Renal cortical epithelial cell (primary cell): Measurements from ENCODE around the gene DEFB132. TPM values are rescaled to one million over a fixed set of nuclear protein-coding genes. Genes with fewer than 3 reads are reported as not detected.
"Not testable (repeated sequence)": the region's sequence is repeated elsewhere in the genome, so short reads cannot be mapped to it uniquely, and the experiment has no call there.

Experiments
- DNase-seq: peaks from one replicate; pipeline ENCODE4 v3.0.0-alpha.2; 2011; ENCODE audit warnings: low read depth
- total RNA-seq: library from RNA; depleted of rRNA; stranded (reverse); fragments of >200 nt; gene quantifications from 2 replicates; pipeline ENCODE4 v1.2.3, GENCODE V29; 2014

The DEFB132 gene
- not detected in 2 replicates for total RNA-seq

GRCh38 chr20:257419-257818, at the start of gene DEFB132:
TSS of gene DEFB132 (plus strand) at chr20:257724. CDS start at chr20:257779, 55 bp downstream.
- DNase-seq = no peak

- DNase-seq = peak; percentile 70
Measured at GRCh38 chr20:208942-209566, 48.5 kb upstream of the DEFB132 start.

DNA sequence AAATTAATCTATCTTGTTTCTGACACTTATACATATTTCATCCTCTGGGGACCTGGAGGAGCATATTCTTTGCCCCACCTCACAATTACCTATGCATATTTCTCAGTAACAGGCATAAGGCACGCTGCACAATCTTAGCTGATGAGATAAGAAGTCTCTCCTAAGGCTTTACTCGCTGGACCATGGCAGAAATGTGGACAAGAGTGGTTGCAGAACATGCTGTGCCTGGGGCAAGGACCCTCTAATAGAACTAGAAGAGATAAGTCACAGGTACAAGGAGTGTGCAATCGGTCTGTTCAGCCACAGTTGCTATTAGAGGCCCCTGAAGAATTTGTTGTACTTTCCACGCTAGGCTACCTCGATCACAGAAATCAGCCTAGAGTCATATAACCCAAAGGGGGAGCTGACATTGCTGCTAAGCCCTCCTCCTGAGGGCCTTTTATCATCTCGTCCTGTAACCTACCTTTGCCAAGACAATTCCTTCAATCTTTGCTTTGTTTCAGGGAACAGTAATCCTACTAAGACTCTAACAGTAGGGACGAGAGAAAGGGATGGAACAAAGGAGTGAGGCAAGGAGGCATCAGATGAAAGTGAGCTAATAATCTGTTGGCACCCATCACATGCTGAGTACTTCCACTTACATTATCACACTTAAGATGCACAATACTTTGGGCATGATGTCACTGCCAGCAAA, 46.6 kb upstream of the DEFB132 start:
- no peak for DNase-seq

GRCh38 chr20:214383-214782, 43.1 kb upstream of the DEFB132 start:
- no peak for DNase-seq

GRCh38 chr20:215796-216195, 41.7 kb upstream of the DEFB132 start:
- no peak for DNase-seq

GRCh38 chr20:217266-217665, 40.3 kb upstream of the DEFB132 start:
- no peak for DNase-seq

DNA sequence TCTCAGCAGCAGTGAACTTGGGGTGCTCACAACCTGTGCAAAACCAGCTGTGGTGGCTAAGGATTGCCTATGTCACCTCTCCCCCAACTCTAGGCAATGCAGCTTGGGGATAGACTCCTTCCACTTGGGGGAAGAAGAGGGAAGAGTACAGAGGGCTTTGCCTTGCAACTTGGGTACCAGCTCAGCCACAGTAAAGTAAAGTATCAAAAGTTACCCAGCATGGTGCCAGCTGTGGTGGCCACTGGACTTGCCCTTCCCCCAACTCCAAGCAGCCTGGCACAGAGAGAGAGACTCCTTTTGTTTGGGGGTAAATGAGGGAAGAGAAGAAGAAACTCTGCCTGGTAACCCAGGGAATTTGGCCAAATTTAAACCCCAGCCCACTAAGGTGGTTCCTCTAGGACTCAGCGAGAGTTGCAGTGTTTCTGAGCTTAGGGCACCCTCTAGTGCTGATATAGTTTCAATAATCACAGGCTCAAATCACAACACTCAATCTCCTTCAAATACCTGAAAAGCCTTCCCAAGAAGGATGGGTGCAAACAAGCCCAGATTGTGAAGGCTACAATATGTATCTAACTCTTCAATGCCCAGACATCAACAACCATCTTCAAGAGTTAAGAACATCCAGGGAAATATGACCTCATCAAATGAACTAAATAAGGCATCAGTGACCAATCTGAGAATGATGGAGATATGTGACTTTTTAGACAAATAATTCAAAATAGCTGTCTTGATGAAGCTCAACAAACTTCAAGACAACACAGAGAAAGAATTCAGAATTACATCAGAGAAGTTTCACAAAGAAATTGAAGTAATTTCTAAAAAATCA, 38.0 kb upstream of the DEFB132 start:
- DNase-seq = peak; percentile 26

DNA sequence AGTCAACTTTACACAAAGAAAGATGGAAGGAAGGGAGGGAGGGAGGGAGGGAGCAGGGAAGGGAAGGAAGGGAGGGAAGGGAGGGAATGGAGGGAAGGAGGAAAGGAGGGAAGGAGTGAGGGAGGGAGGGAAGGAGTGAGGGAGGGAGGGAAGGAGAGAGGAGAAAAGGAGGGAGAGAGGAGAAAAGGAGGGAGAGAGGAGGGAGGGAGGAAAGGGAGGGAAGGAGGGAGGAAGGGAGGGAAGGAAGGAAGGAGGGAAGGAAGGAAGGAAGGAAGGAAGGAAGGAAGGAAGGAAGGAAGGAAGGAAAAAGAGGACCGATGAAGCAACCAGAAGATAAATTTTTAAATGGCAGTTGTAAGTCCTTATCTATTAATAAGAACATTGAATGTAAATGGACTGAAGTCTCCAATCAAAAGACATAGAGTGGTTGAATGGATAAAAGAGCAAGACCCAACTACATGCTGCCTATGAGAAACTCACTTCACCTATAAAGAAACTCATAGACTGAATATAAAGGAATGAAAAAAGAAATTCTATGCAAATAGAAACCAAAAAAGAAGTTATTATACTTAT, 36.2 kb upstream of the DEFB132 start:
- no peak for DNase-seq

GRCh38 chr20:225879-226278, 31.6 kb upstream of the DEFB132 start:
- not testable (repeated sequence) for DNase-seq

DNA sequence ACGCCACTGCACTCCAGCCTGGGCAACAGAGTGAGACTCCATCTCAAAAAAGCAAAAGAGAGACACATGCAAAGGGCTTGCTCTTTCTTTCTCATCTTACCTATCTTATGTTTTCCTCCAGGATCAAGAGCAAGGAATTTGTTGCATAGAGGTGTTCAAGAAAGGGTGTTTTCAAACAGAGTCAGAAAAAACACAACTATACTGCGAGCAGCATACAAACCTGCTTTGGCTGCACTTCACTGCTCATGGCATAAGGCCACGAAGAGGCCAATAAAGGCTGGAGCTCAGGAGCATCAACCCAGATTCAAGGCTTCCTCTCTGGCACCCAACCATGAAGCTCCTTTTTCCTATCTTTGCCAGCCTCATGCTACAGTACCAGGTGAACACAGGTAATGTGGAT, 30.6 kb upstream of the DEFB132 start, which contains the start of gene DEFB129:
DEFB129 (plus strand) TSS at position 301 of the 400 bp plus-strand sequence; CDS start at position 332, 31 bp downstream.
- no peak for DNase-seq

DNA sequence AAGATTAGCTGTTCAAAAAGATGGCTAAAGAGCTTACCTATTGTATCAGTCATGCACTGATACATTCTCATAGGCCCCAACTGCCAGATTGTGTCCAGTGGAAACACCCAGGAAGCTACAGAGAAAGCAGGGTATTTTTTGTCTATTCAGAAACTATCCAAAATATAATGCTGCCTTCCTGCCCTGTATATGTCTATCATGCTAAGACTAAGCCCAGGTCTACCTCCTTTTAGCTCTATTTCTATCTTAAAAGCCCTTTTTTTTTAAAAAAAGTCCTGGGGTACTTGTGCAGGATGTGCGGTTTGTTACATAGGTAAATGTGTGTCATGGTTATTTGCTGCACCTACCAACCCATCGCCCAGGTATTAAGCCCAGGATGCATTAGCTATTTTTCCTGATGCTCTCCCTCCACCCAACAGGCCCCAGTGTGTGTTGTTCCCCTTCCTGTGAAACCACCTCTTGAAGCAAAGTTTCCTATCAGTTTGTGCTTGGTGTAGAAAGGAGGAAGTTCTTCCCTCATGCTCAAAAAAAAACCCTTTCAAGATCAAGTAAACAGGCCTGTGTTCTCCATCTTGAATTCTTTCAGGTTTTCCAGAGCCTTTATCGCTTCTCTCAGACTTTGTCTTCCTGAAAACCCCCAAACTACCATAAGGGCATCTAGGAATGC, 30.0 kb upstream of the DEFB132 start:
- DNase-seq = no peak

GRCh38 chr20:235891-236290, 21.6 kb upstream of the DEFB132 start:
- peak; percentile 31 for DNase-seq

DNA sequence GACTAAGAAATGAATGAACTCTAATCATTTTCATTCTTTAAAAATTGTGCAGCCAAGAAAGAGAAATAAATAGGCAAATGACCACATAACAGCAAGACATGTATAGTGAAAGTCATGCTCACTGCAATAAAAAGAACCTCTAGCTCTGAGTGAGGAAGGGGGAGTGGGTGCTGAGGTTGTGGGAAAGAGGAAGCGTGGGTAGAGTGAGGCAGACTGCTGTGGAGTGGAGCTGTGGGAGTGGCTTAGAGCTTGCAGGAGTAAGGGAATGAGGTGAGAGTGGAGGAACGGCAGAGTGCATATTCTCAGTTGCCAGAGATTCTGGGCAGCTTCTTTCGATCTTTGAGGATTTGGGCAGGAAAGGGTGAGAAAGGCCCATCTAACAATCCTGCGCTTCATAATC, 20.0 kb upstream of the DEFB132 start:
- DNase-seq = no peak

- no peak for DNase-seq
Measured at GRCh38 chr20:237929-238328, 19.6 kb upstream of the DEFB132 start.

GRCh38 chr20:242905-243304, 14.6 kb upstream of the DEFB132 start:
- DNase-seq = no peak

GRCh38 chr20:251354-251753, 6.2 kb upstream of the DEFB132 start:
- no peak for DNase-seq

GRCh38 chr20:252801-253200, 4.7 kb upstream of the DEFB132 start:
- DNase-seq = no peak

DNA sequence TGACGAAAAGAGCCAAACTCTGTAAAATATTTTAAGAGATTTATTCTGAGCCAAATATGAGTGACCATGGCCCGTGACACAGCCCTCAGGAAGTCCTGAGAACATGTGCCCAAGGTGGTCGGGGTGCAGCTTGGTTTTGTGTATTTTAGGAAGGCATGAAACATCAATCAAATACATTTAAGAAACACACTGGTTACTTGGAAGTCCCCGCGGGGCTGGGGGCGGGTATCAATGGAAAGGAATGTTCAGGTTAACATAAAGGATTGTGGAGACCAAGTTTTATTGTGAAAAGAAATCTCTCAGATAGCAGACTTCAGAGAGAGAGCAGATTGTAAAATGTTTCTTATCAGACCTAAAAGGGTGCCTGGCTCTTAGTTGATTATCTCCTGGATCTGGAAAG, 4.1 kb upstream of the DEFB132 start:
- not testable (repeated sequence) for DNase-seq

DNA sequence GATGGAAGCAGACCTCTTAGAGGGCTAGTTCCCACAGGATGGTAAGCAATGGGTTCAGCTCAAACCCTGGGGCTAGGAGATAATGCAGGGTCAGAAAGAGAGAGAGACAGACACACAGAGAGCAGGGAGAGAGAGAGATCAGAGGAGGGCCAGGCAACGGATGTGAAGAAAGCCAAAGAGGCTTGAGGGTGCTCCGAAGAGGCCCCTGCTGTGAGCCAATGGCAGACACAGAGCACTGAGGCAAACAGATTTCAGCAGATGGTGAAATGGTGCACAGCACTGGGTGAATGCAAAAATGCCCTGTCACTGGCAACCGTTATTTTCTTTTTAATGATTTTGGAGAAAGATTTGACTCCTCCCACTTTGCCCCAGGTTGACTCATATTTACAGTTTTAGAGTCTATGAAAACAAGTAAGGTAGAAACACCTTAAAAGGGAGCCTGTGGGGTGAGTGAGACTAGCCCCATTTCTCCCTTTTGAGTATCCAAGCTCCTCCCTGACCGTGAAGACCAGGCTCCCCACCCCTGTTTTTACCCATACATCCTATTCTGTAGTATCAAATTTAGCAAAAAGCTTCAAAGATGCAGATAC, 840 bp downstream of the DEFB132 start:
- DNase-seq = no peak

- DNase-seq = peak; percentile 34
Measured at GRCh38 chr20:258963-259362, 1.4 kb downstream of the DEFB132 start.

DNA sequence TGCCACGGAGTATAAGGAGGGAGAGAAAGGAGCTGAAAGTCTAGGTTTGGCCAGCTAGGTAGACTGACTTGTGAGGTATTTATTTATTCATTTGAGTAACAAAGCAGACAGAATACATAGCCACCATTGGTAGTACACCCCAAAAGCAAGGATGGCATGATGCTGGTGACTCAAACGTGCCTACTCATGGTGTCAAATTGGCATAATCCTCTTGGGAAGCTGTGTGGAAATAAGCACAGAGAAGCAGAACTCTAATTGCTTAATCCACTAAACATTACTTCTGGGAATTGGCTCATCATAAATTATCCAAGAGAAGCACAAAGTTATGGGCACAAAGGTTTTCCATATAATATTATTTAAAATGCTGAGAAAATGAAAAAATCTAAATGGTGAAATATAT, 2.5 kb downstream of the DEFB132 start:
- no peak for DNase-seq
